GM12878 (cell line): ENCODE results near the gene DPF3. TPM values are rescaled to one million over a fixed set of nuclear protein-coding genes. Genes with fewer than 3 reads are reported as not detected.
A peak's percentile ranks its signal among the peaks of the same experiment; 100 is the strongest.

Source experiments
- BRCA1 ChIP-seq: IDR thresholded peaks from 2 replicates; pipeline ENCODE4 v1.6.1; 2011; ENCODE audit warnings: low read depth, low read length, improper control_type of control experiment
- ESRRA ChIP-seq: IDR thresholded peaks from 2 replicates; pipeline ENCODE4 v1.6.1; 2012; ENCODE audit warnings: mild to moderate bottlenecking, low read length, improper control_type of control experiment
- EZH2 ChIP-seq: IDR thresholded peaks from 2 replicates; pipeline ENCODE4 v1.6.1; 2012; ENCODE audit warnings: low read depth, mild to moderate bottlenecking, control low read depth, inconsistent platforms, low read length, borderline replicate concordance; ENCODE audit not compliant: control insufficient read depth
- MYB ChIP-seq: fragments of 150-350 bp; IDR thresholded peaks from 2 replicates; pipeline ENCODE4 v1.6.1; 2014; ENCODE audit warnings: mild to moderate bottlenecking, low read depth, low read length, borderline replicate concordance
- MYC ChIP-seq: IDR thresholded peaks from 2 replicates; pipeline ENCODE4 v1.6.1; 2011; ENCODE audit warnings: mild to moderate bottlenecking, low read length, moderate library complexity, inconsistent platforms; ENCODE audit not compliant: insufficient read depth, insufficient replicate concordance, insufficient read length, severe bottlenecking
- NFYA ChIP-seq: IDR thresholded peaks from 2 replicates; pipeline ENCODE4 v1.6.1; 2011; ENCODE audit warnings: low read depth, mild to moderate bottlenecking, low read length, improper control_type of control experiment, borderline replicate concordance
- PAX8 ChIP-seq: fragments of 450-650 bp; IDR thresholded peaks from 2 replicates; pipeline ENCODE4 v1.6.1; 2017; ENCODE audit warnings: mild to moderate bottlenecking, moderate library complexity
- RBBP5 ChIP-seq: fragments of 200-600 bp; sonication (generic); conservative IDR thresholded peaks from 2 replicates; pipeline ENCODE4 v1.6.1; 2016
- TBL1XR1 ChIP-seq: IDR thresholded peaks from 2 replicates; pipeline ENCODE4 v1.6.1; 2012; ENCODE audit warnings: low read depth, low read length, improper control_type of control experiment
- YY1 ChIP-seq: IDR thresholded peaks from 2 replicates; pipeline ENCODE4 v1.6.1; 2011; ENCODE audit warnings: low read depth, mild to moderate bottlenecking, low read length
- ZNF274 ChIP-seq: IDR thresholded peaks from one replicate; pipeline ENCODE4 v1.8.0; 2011; ENCODE audit not compliant: insufficient read length, insufficient read depth
- polyA plus RNA-seq, 11 experiments: library from polyadenylated mRNA; depleted of rRNA in 4 of 11; unstranded in 6 of 11; stranded (reverse) in 5 of 11; fragments of >200 nt; fragmentation: Nextera tagmentation in 4 of 11; fragmentation: Illumina TruSeq in 1 of 11; extraction: Ambion mirVana in 4 of 11; extraction: Trizol in 1 of 11; gene quantifications; 1 replicate in 1 of 11; 2 replicates in 10 of 11; pipeline versions ENCODE4 v1.2.1 to v1.2.3, GENCODE V29; 2011 to 2016; ENCODE audit warnings: inconsistent platforms in 2 of 11, missing spikeins in 2 of 11, low read depth in 1 of 11
- total RNA-seq, 4 experiments: library from RNA; depleted of rRNA in 3 of 4; stranded (reverse); fragments of >200 nt in 3 of 4; fragmentation: Illumina TruSeq in 1 of 4; extraction: Trizol in 1 of 4; gene quantifications; 2 replicates each; pipeline versions ENCODE4 v1.2.1 to v1.2.3, GENCODE V29; 2013 to 2021
- TF ChIP-seq, protein P1 (sequence below): fragments of 450-650 bp; IDR thresholded peaks from 2 replicates; pipeline ENCODE4 v1.6.1; 2016; ENCODE audit warnings: mild to moderate bottlenecking
- TF ChIP-seq, protein P2 (sequence below): fragments of 450-650 bp; IDR thresholded peaks from 2 replicates; pipeline ENCODE4 v1.6.1; 2017; ENCODE audit warnings: borderline replicate concordance
- TF ChIP-seq, protein P3 (sequence below): IDR thresholded peaks from 2 replicates; pipeline ENCODE4 v1.6.1; 2012; ENCODE audit warnings: improper control_type of control experiment, low read depth, low read length; ENCODE audit not compliant: insufficient replicate concordance
- TF ChIP-seq, protein P4 (sequence below): fragments of 450-650 bp; formaldehyde crosslinking; IDR thresholded peaks from 2 replicates; pipeline ENCODE4 v1.4.0; 2022; ENCODE audit warnings: mild to moderate bottlenecking, moderate library complexity

Gene DPF3
- total and polyA plus RNA-seq, 10 of the 15 experiments (the other 5 are each of a cell fraction or from before 2014, with no cell fraction given), result 0.69 to 8.0 (median 2.2) TPM

DNA sequence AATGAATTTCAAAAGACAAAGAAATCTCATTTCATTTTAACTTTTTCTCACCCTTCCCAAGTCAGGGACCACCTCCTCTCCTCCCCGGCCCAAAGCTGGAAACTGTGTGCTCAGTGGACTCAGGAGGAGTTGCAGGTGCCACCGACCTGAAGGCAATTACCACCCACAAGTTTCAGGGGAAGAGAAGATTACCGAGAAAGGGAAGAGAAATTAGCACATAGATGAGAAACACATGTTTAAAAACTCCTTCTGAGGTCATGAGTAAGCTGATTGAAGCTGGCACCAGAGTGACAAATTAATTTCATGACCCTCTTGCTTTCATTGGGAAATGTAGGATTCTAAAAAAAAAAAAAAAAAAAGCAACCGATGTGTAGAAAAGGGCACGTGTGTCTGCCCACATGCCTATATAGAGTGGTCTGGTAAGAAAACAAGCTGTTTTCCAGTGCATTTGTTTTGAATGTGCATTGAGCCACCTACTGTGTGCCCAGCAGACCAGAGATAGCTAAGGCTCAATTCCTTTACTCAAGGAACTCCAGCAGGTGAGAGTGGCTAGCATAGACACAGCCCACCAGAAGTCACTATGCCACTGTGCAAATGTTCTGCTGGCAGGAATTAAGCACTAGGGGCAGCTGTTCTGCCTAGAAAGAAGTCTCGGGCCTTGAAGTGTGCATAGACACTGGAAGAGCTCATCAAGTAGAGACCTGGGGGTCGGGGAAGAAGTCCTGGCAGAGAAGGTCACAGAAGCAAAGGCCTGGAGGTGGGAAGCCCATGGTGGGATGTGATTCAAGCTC lies 30.5 kb downstream of the DPF3 start (continued):
- TF ChIP-seq, protein P1, sequence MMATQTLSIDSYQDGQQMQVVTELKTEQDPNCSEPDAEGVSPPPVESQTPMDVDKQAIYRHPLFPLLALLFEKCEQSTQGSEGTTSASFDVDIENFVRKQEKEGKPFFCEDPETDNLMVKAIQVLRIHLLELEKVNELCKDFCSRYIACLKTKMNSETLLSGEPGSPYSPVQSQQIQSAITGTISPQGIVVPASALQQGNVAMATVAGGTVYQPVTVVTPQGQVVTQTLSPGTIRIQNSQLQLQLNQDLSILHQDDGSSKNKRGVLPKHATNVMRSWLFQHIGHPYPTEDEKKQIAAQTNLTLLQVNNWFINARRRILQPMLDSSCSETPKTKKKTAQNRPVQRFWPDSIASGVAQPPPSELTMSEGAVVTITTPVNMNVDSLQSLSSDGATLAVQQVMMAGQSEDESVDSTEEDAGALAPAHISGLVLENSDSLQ, result 0 out of 2 replicates have a peak, but pooled peaks have one; percentile 48
- no peak for TF ChIP-seq RBBP5
- TF ChIP-seq ESRRA, result no peak
- no peak for TF ChIP-seq TBL1XR1
- no peak for TF ChIP-seq YY1
- TF ChIP-seq ZNF274, result no peak
- no peak for TF ChIP-seq MYB
- TF ChIP-seq, protein P2, sequence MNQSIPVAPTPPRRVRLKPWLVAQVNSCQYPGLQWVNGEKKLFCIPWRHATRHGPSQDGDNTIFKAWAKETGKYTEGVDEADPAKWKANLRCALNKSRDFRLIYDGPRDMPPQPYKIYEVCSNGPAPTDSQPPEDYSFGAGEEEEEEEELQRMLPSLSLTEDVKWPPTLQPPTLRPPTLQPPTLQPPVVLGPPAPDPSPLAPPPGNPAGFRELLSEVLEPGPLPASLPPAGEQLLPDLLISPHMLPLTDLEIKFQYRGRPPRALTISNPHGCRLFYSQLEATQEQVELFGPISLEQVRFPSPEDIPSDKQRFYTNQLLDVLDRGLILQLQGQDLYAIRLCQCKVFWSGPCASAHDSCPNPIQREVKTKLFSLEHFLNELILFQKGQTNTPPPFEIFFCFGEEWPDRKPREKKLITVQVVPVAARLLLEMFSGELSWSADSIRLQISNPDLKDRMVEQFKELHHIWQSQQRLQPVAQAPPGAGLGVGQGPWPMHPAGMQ, result no peak
- TF ChIP-seq NFYA, result no peak
- TF ChIP-seq, protein P3, sequence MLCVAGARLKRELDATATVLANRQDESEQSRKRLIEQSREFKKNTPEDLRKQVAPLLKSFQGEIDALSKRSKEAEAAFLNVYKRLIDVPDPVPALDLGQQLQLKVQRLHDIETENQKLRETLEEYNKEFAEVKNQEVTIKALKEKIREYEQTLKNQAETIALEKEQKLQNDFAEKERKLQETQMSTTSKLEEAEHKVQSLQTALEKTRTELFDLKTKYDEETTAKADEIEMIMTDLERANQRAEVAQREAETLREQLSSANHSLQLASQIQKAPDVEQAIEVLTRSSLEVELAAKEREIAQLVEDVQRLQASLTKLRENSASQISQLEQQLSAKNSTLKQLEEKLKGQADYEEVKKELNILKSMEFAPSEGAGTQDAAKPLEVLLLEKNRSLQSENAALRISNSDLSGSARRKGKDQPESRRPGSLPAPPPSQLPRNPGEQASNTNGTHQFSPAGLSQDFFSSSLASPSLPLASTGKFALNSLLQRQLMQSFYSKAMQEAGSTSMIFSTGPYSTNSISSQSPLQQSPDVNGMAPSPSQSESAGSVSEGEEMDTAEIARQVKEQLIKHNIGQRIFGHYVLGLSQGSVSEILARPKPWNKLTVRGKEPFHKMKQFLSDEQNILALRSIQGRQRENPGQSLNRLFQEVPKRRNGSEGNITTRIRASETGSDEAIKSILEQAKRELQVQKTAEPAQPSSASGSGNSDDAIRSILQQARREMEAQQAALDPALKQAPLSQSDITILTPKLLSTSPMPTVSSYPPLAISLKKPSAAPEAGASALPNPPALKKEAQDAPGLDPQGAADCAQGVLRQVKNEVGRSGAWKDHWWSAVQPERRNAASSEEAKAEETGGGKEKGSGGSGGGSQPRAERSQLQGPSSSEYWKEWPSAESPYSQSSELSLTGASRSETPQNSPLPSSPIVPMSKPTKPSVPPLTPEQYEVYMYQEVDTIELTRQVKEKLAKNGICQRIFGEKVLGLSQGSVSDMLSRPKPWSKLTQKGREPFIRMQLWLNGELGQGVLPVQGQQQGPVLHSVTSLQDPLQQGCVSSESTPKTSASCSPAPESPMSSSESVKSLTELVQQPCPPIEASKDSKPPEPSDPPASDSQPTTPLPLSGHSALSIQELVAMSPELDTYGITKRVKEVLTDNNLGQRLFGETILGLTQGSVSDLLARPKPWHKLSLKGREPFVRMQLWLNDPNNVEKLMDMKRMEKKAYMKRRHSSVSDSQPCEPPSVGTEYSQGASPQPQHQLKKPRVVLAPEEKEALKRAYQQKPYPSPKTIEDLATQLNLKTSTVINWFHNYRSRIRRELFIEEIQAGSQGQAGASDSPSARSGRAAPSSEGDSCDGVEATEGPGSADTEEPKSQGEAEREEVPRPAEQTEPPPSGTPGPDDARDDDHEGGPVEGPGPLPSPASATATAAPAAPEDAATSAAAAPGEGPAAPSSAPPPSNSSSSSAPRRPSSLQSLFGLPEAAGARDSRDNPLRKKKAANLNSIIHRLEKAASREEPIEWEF, result no peak
- TF ChIP-seq, protein P4, sequence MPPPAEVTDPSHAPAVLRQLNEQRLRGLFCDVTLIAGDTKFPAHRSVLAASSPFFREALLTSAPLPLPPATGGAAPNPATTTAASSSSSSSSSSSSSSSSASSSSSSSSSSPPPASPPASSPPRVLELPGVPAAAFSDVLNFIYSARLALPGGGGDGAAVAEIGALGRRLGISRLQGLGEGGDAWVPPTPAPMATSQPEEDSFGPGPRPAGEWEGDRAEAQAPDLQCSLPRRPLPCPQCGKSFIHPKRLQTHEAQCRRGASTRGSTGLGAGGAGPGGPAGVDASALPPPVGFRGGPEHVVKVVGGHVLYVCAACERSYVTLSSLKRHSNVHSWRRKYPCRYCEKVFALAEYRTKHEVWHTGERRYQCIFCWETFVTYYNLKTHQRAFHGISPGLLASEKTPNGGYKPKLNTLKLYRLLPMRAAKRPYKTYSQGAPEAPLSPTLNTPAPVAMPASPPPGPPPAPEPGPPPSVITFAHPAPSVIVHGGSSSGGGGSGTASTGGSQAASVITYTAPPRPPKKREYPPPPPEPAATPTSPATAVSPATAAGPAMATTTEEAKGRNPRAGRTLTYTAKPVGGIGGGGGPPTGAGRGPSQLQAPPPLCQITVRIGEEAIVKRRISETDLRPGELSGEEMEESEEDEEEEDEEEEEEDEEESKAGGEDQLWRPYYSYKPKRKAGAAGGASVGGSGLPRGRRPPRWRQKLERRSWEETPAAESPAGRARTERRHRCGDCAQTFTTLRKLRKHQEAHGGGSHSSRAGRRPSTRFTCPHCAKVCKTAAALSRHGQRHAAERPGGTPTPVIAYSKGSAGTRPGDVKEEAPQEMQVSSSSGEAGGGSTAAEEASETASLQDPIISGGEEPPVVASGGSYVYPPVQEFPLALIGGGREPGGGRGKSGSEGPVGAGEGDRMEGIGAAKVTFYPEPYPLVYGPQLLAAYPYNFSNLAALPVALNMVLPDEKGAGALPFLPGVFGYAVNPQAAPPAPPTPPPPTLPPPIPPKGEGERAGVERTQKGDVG (CRISPR knock-in tag), result no peak
- TF ChIP-seq EZH2, result no peak
- no peak for TF ChIP-seq MYC
- no peak for TF ChIP-seq PAX8
- no peak for TF ChIP-seq BRCA1
